Colonic mucosa (tissue), 4 donors: ENCODE measurements around the gene NCKAP5. TPM values are rescaled to one million over a fixed set of nuclear protein-coding genes. Genes with fewer than 3 reads are reported as not detected.

ENCODE experiments used
- DNase-seq: peaks from one replicate; pipeline ENCODE4 v3.0.0-alpha.2; 2020
- H3K27ac ChIP-seq: fragments of 200-600 bp; one replicate; pipeline ENCODE4 v1.8.0; 2021
- H3K27me3 ChIP-seq: fragments of 200-600 bp; one replicate; pipeline ENCODE4 v1.8.0; 2021
- H3K36me3 ChIP-seq: fragments of 200-600 bp; one replicate; pipeline ENCODE4 v1.8.0; 2021
- H3K4me1 ChIP-seq: fragments of 200-600 bp; one replicate; pipeline ENCODE4 v1.8.0; 2021; ENCODE audit warnings: mild to moderate bottlenecking
- H3K4me3 ChIP-seq: fragments of 200-600 bp; one replicate; pipeline ENCODE4 v1.8.0; 2021
- H3K9ac ChIP-seq, 2 donors: one replicate each; pipeline ENCODE4 v1.7.0; 2013; ENCODE audit warnings: control low read depth in 2 of 2, low read depth in 2 of 2, low read length in 2 of 2
- H3K9me3 ChIP-seq: fragments of 200-600 bp; one replicate; pipeline ENCODE4 v1.8.0; 2021
- CTCF ChIP-seq: fragments of 200-600 bp; IDR thresholded peaks from one replicate; pipeline ENCODE4 v1.8.0; 2022; ENCODE audit warnings: antibody characterized with exemption, mild to moderate bottlenecking
- intact Hi-C: fragments of 100-400 bp; cut with DNase I; formaldehyde crosslinking; loops from one replicate; pipeline ENCODE4 v1.14.1; 2022
- total RNA-seq, 2 donors: library from RNA; stranded (reverse); fragmentation: NEBNext Ultra II Directional in 1 of 2; extraction: Animal tissue kit (Norgen Biotek cat#: 25700) in 1 of 2; gene quantifications; one replicate each; pipeline ENCODE4 v1.2.1, GENCODE V29; 2021
- donor health status: healthy.
- donor health status: DM: no; HTN: no; CAD: no.
- donor health status: DM: no; HTN: no; CAD: no.

Gene NCKAP5
- total RNA-seq, 2 donors from 2014 or later: 2.9 to 3.7 TPM

GRCh38 chr2:132795220-132795619, 773.0 kb downstream of the NCKAP5 start:
- intact Hi-C loops: no loop called here
- TF ChIP-seq CTCF: no peak

GRCh38 chr2:132793532-132793931, 774.7 kb downstream of the NCKAP5 start:
- Histone ChIP-seq H3K4me1 (no peaks in the 10 kb centered on the region), H3K36me3 (no peaks in the 10 kb centered on the region), H3K27me3 (no peaks in the 10 kb centered on the region), H3K4me3 (no peak overlapping the region), H3K9me3 (no peaks in the 10 kb centered on the region), H3K27ac (no peak overlapping the region), H3K9ac (no peak overlapping the region)
- TF ChIP-seq CTCF: no peak
- intact Hi-C loops: no loop called here
- no peak for DNase-seq

More at GRCh38 chr2:132795220-132795619, 773.0 kb downstream of the NCKAP5 start:
- Histone ChIP-seq H3K36me3 (no peaks in the 10 kb centered on the region), H3K9ac (no peak overlapping the region), H3K9me3 (no peaks in the 10 kb centered on the region), H3K4me1 (no peaks in the 10 kb centered on the region), H3K4me3 (no peak overlapping the region), H3K27ac (no peak overlapping the region), H3K27me3 (no peaks in the 10 kb centered on the region)
- DNase-seq: no peak

- Histone ChIP-seq H3K9ac (no peak overlapping the region), H3K27me3 (no peaks in the 10 kb centered on the region), H3K27ac (no peak overlapping the region), H3K9me3 (no peaks in the 10 kb centered on the region), H3K4me3 (no peak overlapping the region), H3K4me1 (no peaks in the 10 kb centered on the region), H3K36me3 (no peaks in the 10 kb centered on the region)
- intact Hi-C loops: no loop called here
- no peak for DNase-seq
- no peak for TF ChIP-seq CTCF
These were observed 778.0 kb downstream of the NCKAP5 start for GRCh38 chr2:132790207-132790785.

GRCh38 chr2:132789066-132789465, 779.2 kb downstream of the NCKAP5 start:
- Histone ChIP-seq H3K9ac (no peak overlapping the region), H3K4me3 (no peak overlapping the region), H3K27me3 (no peaks in the 10 kb centered on the region), H3K36me3 (no peaks in the 10 kb centered on the region), H3K4me1 (no peaks in the 10 kb centered on the region), H3K9me3 (no peaks in the 10 kb centered on the region), H3K27ac (no peak overlapping the region)
- no peak for DNase-seq
- TF ChIP-seq CTCF: no peak
- intact Hi-C loops: no loop called here

- DNase-seq: no peak
- intact Hi-C loops: no loop called here
- Histone ChIP-seq H3K4me1 (no peaks in the 10 kb centered on the region), H3K27ac (no peak overlapping the region), H3K9ac (no peak overlapping the region), H3K27me3 (no peaks in the 10 kb centered on the region), H3K9me3 (no peaks in the 10 kb centered on the region), H3K36me3 (no peaks in the 10 kb centered on the region), H3K4me3 (no peak overlapping the region)
- no peak for TF ChIP-seq CTCF
These were observed 779.9 kb downstream of the NCKAP5 start for GRCh38 chr2:132788310-132788838.
